Measurements from ENCODE around the gene EFCAB14. TPM values are rescaled to one million over a fixed set of nuclear protein-coding genes. Genes with fewer than 3 reads are reported as not detected.

EFCAB14 gene
- total RNA-seq, 1 experiment from 2014 or later, result 65.3 TPM

DNA sequence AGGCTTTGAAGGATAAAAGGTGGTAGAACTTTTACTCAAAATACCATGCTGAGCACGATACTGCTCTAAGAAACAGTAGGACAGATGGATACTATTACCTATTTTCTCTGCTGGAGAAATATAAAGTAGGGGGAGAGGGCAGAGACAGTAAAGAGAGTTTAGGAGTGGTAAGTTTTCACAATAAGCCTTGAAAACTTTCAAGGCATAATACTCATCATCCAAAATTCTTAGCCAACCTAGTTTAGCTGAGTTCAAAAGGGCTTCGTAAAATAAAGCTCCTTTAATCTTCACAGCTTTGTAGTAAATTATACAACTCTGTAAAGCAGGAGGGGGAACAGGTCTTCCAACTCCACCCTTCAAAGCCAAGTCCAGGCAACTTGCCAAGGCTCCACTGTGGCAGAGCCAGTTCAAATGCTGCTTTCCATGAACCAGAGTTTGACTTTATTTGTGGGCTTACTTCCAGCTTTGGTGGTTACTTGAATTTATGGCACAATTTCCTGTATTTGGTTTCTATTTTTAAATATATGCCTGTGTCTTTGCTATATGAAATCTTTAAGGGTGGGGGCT, 31.7 kb downstream of the EFCAB14 start:
- Histone ChIP-seq H3K4me1 (replicated peaks) (no peaks in the 10 kb centered on the region), H3K27ac (no peak overlapping the region), H3K27me3 (replicated peaks) (no peaks in the 10 kb centered on the region), H3K36me3 (peaks cover 100% of the 10 kb centered on the region), H3K9me3 (replicated peaks) (no peaks in the 10 kb centered on the region), H3K4me3 (no peak overlapping the region)
- DNase-seq (ENCODE audit: low read depth in 1 of 2, low spot score in 2 of 2), result no peak

GRCh38 chr1:46686255-46686654, 32.7 kb downstream of the EFCAB14 start:
- H3K27ac ChIP-seq, result no peak overlapping the region
- H3K27me3 ChIP-seq (replicated peaks), result no peaks in the 10 kb centered on the region
- H3K9me3 ChIP-seq (replicated peaks), result no peaks in the 10 kb centered on the region
- peaks cover 100% of the 10 kb centered on the region for H3K36me3 ChIP-seq
- no peak for DNase-seq (ENCODE audit: low read depth in 1 of 2, low spot score in 2 of 2)
- no peaks in the 10 kb centered on the region for H3K4me1 ChIP-seq (replicated peaks)
- no peak overlapping the region for H3K4me3 ChIP-seq

DNA sequence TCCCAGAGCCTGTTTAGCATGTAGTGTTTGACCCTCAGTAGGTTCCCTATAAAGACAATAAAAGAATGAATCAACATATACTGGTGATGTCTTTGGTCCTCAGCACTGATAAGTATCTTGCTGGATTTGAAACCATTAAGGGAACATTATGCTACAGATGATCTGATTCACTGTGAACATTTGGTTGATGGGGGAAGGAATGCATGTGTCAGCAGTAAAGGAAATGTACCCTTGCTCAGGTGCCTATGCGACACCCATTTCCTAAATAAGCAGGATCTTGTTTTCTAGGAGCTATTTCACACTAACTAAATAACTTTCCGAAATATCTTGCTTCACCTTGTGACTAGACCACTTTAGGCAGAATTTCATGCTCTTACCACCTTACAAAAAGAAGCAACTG, 34.2 kb downstream of the EFCAB14 start:
- Histone ChIP-seq H3K27ac (no peak overlapping the region), H3K27me3 (replicated peaks) (no peaks in the 10 kb centered on the region), H3K9me3 (replicated peaks) (no peaks in the 10 kb centered on the region), H3K4me3 (no peak overlapping the region), H3K36me3 (peaks cover 100% of the 10 kb centered on the region), H3K4me1 (replicated peaks) (no peaks in the 10 kb centered on the region)
- DNase-seq (ENCODE audit: low read depth in 1 of 2, low spot score in 2 of 2), result no peak

DNA sequence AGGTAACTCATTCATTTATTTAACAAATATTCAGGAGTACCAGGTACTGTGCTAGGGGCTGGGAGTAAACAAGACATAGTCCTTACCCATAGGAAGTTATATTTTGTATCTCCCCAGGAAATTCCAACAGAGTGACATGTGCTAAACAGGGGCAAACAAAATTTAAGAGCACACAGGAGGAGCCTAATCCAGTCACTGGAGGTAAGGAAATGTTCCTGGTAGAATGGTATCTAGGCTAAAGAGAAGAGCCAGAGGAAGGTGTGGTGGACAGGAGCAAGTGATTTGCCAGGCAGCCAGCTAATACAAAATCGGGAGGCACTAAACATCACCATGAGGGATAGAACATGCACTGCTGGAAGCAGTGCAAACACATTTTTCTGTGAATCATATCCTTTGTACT, 36.9 kb downstream of the EFCAB14 start:
- peaks cover 92% of the 10 kb centered on the region for H3K36me3 ChIP-seq
- H3K4me1 ChIP-seq (replicated peaks), result no peaks in the 10 kb centered on the region
- H3K27ac ChIP-seq, result no peak overlapping the region
- no peak for DNase-seq (ENCODE audit: low read depth in 1 of 2, low spot score in 2 of 2)
- H3K27me3 ChIP-seq (replicated peaks), result no peaks in the 10 kb centered on the region
- H3K4me3 ChIP-seq, result no peak overlapping the region
- no peaks in the 10 kb centered on the region for H3K9me3 ChIP-seq (replicated peaks)

DNA sequence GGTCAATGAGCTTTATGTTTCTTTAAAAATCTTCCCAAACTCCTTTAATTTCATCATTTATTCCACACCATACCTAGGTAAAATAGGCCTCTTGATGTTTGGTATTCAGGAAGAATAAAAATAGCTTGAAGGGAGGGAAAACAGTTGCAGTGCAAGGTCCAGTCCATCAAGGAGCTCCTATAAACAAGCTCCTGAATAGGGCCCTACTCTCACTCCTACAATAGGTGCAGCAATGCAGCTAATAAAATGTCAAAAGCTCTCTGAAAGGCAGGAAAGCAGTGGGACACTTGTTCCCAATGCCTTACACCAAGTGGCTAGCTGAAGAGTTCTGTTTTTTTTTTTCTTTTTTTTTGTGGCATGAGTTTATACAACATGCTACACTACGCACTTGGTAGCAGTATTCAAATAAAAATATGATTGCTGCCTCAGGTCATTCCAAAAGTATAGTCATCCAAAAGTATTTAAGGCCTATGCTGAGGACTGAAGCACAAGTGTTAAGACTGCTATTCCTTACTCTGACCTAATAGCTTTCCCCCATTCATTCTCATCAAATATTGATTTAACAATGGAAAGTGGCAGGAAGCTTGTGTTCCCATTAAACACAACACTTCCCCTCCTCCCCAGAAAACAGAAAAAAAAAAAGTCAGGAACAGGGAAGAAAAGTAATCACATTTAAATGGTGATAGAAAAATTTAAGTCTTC, 37.4 kb downstream of the EFCAB14 start:
- no peak for DNase-seq (ENCODE audit: low read depth in 1 of 2, low spot score in 2 of 2)
- H3K9me3 ChIP-seq (replicated peaks), result no peaks in the 10 kb centered on the region
- no peak overlapping the region for H3K4me3 ChIP-seq
- peaks cover 92% of the 10 kb centered on the region for H3K36me3 ChIP-seq
- no peaks in the 10 kb centered on the region for H3K27me3 ChIP-seq (replicated peaks)
- H3K4me1 ChIP-seq (replicated peaks), result no peaks in the 10 kb centered on the region
- H3K27ac ChIP-seq, result no peak overlapping the region

- no peak for DNase-seq (ENCODE audit: low read depth in 1 of 2, low spot score in 2 of 2)
- no peaks in the 10 kb centered on the region for H3K9me3 ChIP-seq (replicated peaks)
- H3K27ac ChIP-seq, result no peak overlapping the region
- no peak overlapping the region for H3K4me3 ChIP-seq
- no peaks in the 10 kb centered on the region for H3K4me1 ChIP-seq (replicated peaks)
- H3K27me3 ChIP-seq (replicated peaks), result no peaks in the 10 kb centered on the region
- peaks cover 92% of the 10 kb centered on the region for H3K36me3 ChIP-seq
Observed at GRCh38 chr1:46679789-46680573, 38.9 kb downstream of the EFCAB14 start.

- Histone ChIP-seq H3K27ac (no peak overlapping the region), H3K36me3 (peaks cover 86% of the 10 kb centered on the region), H3K4me1 (replicated peaks) (peaks cover 5% of the 10 kb centered on the region; the same call in 1 of the 2 replicates), H3K4me3 (no peak overlapping the region), H3K27me3 (replicated peaks) (no peaks in the 10 kb centered on the region), H3K9me3 (replicated peaks) (no peaks in the 10 kb centered on the region)
- no peak for DNase-seq (ENCODE audit: low read depth in 1 of 2, low spot score in 2 of 2)
Observed at GRCh38 chr1:46677339-46677738, 41.6 kb downstream of the EFCAB14 start.

DNA sequence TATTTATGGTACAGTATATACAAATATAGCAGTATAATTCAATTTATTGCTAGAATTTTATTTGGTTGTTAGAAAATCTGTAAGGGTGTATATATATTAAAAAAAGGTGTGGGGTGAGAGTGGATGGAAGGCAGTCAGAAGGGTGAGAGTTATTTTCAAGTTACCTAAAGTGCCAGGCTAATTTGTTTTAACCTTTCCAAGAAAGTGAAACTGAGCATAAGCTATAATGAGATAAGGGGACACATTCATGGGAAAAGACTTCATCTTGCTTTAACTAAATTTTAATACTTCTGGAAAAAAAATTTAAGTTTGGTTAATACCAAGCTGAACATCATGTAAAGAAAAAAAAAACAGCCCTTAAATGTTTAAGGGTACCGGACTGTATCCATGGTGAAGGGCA, 42.4 kb downstream of the EFCAB14 start:
- peaks cover 5% of the 10 kb centered on the region; the same call in 1 of the 2 replicates for H3K4me1 ChIP-seq (replicated peaks)
- no peak for DNase-seq (ENCODE audit: low read depth in 1 of 2, low spot score in 2 of 2)
- peaks cover 78% of the 10 kb centered on the region for H3K36me3 ChIP-seq
- no peak overlapping the region for H3K4me3 ChIP-seq
- no peaks in the 10 kb centered on the region for H3K9me3 ChIP-seq (replicated peaks)
- no peaks in the 10 kb centered on the region for H3K27me3 ChIP-seq (replicated peaks)
- no peak overlapping the region for H3K27ac ChIP-seq

- H3K4me3 ChIP-seq, result no peak overlapping the region
- no peak for DNase-seq (ENCODE audit: low read depth in 1 of 2, low spot score in 2 of 2)
- H3K4me1 ChIP-seq (replicated peaks), result peaks cover 5% of the 10 kb centered on the region; the same call in 1 of the 2 replicates
- peaks cover 70% of the 10 kb centered on the region for H3K36me3 ChIP-seq
- no peaks in the 10 kb centered on the region for H3K27me3 ChIP-seq (replicated peaks)
- no peaks in the 10 kb centered on the region for H3K9me3 ChIP-seq (replicated peaks)
- H3K27ac ChIP-seq, result no peak overlapping the region
Observed at GRCh38 chr1:46675549-46676314, 43.2 kb downstream of the EFCAB14 start.

DNA sequence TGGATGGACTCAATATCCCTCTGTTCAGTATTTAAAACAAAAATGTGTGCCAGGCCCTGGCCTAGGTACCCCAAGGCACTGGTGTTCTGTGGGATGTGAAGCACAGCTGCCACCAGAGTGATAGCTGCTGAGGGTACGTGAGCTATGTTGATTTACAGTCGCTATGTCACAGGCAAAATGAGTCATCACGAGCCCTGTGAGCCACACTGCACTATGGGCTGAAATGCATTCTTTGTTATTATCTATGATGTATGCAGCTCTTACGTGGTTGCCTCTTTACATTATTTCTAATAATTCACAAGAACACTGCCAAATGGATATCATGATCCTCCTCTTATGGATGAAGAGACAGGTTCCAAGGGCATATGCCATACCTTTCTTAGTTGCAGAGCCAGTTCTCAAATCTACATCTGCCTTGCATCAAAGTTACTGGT, 45.1 kb downstream of the EFCAB14 start:
- H3K4me1 ChIP-seq (replicated peaks), result peaks cover 5% of the 10 kb centered on the region; the same call in 1 of the 2 replicates
- H3K9me3 ChIP-seq (replicated peaks), result no peaks in the 10 kb centered on the region
- H3K27me3 ChIP-seq (replicated peaks), result no peaks in the 10 kb centered on the region
- no peak for DNase-seq (ENCODE audit: low read depth in 1 of 2, low spot score in 2 of 2)
- no peak overlapping the region for H3K4me3 ChIP-seq
- H3K36me3 ChIP-seq, result peaks cover 53% of the 10 kb centered on the region
- H3K27ac ChIP-seq, result no peak overlapping the region

GRCh38 chr1:46672696-46673095, 46.2 kb downstream of the EFCAB14 start:
- Histone ChIP-seq H3K9me3 (replicated peaks) (no peaks in the 10 kb centered on the region), H3K27me3 (replicated peaks) (no peaks in the 10 kb centered on the region), H3K4me1 (replicated peaks) (peaks cover 10% of the 10 kb centered on the region), H3K4me3 (no peak overlapping the region), H3K36me3 (peaks cover 50% of the 10 kb centered on the region), H3K27ac (no peak overlapping the region)
- no peak for DNase-seq (ENCODE audit: low read depth in 1 of 2, low spot score in 2 of 2)

DNA sequence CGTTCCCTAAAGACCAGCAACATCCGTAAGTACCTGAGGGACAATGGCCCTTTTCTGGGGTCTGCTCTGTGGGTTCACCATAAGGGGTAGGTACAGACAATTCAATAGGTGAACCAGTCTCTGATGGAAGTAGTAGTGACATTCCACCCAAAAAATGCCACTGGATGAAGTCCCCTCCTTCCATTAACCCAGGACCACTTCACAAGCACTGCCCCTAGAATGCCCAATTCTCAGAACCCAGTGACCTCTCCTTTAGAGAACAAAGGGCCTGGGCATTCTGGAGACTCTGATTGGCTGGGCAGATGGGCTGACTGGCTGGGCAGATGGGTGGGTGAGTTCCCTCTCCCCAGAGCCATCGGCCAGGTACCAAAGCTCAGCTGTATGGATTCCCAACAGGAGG, 47.4 kb downstream of the EFCAB14 start, which contains the start of gene TEX38:
TEX38 (plus strand) TSS at position 301 of the 400 bp plus-strand sequence; CDS start at position 382, 81 bp downstream.
- H3K4me3 ChIP-seq, result no peak within 1 kb of the TSS
- peaks cover 22% of the 10 kb centered on the region for H3K4me1 ChIP-seq (replicated peaks)
- no peak within 1 kb of the TSS for H3K27ac ChIP-seq
- DNase-seq (ENCODE audit: low read depth in 1 of 2, low spot score in 2 of 2), result no peak
- no peaks in the 10 kb centered on the region for H3K27me3 ChIP-seq (replicated peaks)
- no peaks in the 10 kb centered on the region for H3K9me3 ChIP-seq (replicated peaks)
- H3K36me3 ChIP-seq, result peaks cover 44% of the 10 kb centered on the region

GRCh38 chr1:46670134-46670533, 48.8 kb downstream of the EFCAB14 start:
- DNase-seq (ENCODE audit: low read depth in 1 of 2, low spot score in 2 of 2), result no peak
- Histone ChIP-seq H3K4me1 (replicated peaks) (peaks cover 27% of the 10 kb centered on the region), H3K36me3 (peaks cover 41% of the 10 kb centered on the region), H3K4me3 (no peak overlapping the region), H3K27ac (no peak overlapping the region), H3K9me3 (replicated peaks) (no peaks in the 10 kb centered on the region), H3K27me3 (replicated peaks) (no peaks in the 10 kb centered on the region)

Measured in SJSA1 (cell line).